HG03045 (cell line): Measurements from ENCODE around the gene PIP4K2C.

Source experiments
- ATAC-seq: cut with Tn5 transposase; IDR thresholded peaks from one replicate; pipeline ENCODE4 v1.9.1; 2021; ENCODE audit warnings: mild to moderate bottlenecking, moderate library complexity; ENCODE audit not compliant: unreplicated experiment

The PIP4K2C gene

GRCh38 chr12:57590864-57591781 is at the start of gene PIP4K2C:
Gene PIP4K2C (plus strand): TSS chr12:57591192. CDS start chr12:57591290, 98 bp downstream.
- ATAC-seq, result peak; percentile 98

GRCh38 chr12:57541717-57542116 is 49.3 kb upstream of the PIP4K2C start:
- ATAC-seq, result no peak

- no peak for ATAC-seq
Measured at GRCh38 chr12:57543581-57543980, 47.4 kb upstream of the PIP4K2C start.

- no peak for ATAC-seq
Measured at GRCh38 chr12:57545809-57546437, 45.1 kb upstream of the PIP4K2C start.

GRCh38 chr12:57546438-57547287 is 44.3 kb upstream of the PIP4K2C start, which contains the start of gene DCTN2:
Gene DCTN2 (minus strand): TSS chr12:57547192. CDS start chr12:57547063, 129 bp downstream.
- peak; percentile 94 for ATAC-seq

- no peak for ATAC-seq
Measured at GRCh38 chr12:57547288-57548012, 43.5 kb upstream of the PIP4K2C start.

- no peak for ATAC-seq
Measured at GRCh38 chr12:57548013-57548315, 43.0 kb upstream of the PIP4K2C start.

- no peak for ATAC-seq
Measured at GRCh38 chr12:57548488-57548887, 42.5 kb upstream of the PIP4K2C start.

- ATAC-seq, result no peak
Measured at GRCh38 chr12:57549203-57549908, 41.6 kb upstream of the PIP4K2C start.

GRCh38 chr12:57549909-57550640 is 40.9 kb upstream of the PIP4K2C start, which contains the start of gene KIF5A:
Gene KIF5A (plus strand): TSS chr12:57550044. CDS start chr12:57550272, 228 bp downstream.
- no peak for ATAC-seq

- ATAC-seq, result no peak
Measured at GRCh38 chr12:57550641-57551549, 40.1 kb upstream of the PIP4K2C start.

GRCh38 chr12:57551637-57552305 is 39.2 kb upstream of the PIP4K2C start:
- ATAC-seq, result no peak

- no peak for ATAC-seq
Measured at GRCh38 chr12:57552306-57552651, 38.7 kb upstream of the PIP4K2C start.

- ATAC-seq, result no peak
Measured at GRCh38 chr12:57552835-57553313, 38.1 kb upstream of the PIP4K2C start.

- no peak for ATAC-seq
Measured at GRCh38 chr12:57553343-57554202, 37.4 kb upstream of the PIP4K2C start.

- ATAC-seq, result no peak
Measured at GRCh38 chr12:57554453-57554852, 36.5 kb upstream of the PIP4K2C start.

- no peak for ATAC-seq
Measured at GRCh38 chr12:57554897-57555296, 36.1 kb upstream of the PIP4K2C start.
